ENCODE data around the gene ELOVL6. TPM values are rescaled to one million over a fixed set of nuclear protein-coding genes. Genes with fewer than 3 reads are reported as not detected.

ELOVL6 gene
- total and polyA plus RNA-seq, 2 of the 4 experiments (the other 2 are of a cell fraction) = 17.9 to 19.0 TPM

DNA sequence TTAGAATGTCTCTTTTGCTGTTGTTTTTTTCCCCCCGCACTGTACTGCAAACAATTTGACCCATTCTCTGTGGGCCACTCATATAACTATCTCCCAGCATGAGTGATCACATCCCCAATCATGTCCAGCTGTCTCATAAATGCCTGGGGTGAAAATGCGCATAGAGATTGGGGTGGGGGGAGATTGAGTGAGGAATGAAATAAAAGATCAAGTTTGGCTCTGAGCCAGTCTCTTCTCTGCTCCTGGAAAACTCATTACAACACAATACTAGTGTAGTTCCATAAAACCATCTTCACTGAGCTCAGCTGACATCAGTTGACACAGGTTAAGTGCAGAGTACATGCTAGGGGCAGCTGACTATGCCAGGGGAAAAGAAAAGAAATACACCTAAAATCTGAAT is 188.9 kb downstream of the ELOVL6 start:
- no peak overlapping the region for H3K56ac ChIP-seq (ENCODE audit: extremely low read depth, insufficient read depth, low read length)
- no peak overlapping the region for H2BK120ac ChIP-seq (ENCODE audit: low read depth, low read length)
- no peak overlapping the region for H3K27ac ChIP-seq (ENCODE audit: insufficient read depth, low read length)
- no peak overlapping the region for H3K14ac ChIP-seq (replicated peaks; ENCODE audit: low read depth, low read length)
- no peak overlapping the region for H4K8ac ChIP-seq (ENCODE audit: low read depth in 2 of 2, low read length in 2 of 2)
- no peak overlapping the region for H3K4me2 ChIP-seq (ENCODE audit: low read depth, low read length)
- no peak overlapping the region for H3K4me3 ChIP-seq (ENCODE audit: insufficient read depth, low read depth, low read length)
- H3K23ac ChIP-seq (ENCODE audit: low read depth, low read length) = no peak overlapping the region
- no peak overlapping the region for H2AFZ ChIP-seq (replicated peaks; ENCODE audit: low read length, poor library complexity)
- no peaks in the 10 kb centered on the region for H3K4me1 ChIP-seq (ENCODE audit: control insufficient read depth, insufficient read depth, low read length)
- H4K20me1 ChIP-seq (ENCODE audit: insufficient read depth, low read length) = no peaks in the 10 kb centered on the region
- no peak overlapping the region for H2AK9ac ChIP-seq (replicated peaks; ENCODE audit: low read depth, low read length, poor library complexity)
- no peak overlapping the region for H2BK5ac ChIP-seq (ENCODE audit: low read depth, low read length, poor library complexity, severe bottlenecking)
- no peaks in the 10 kb centered on the region for H3K9me3 ChIP-seq (ENCODE audit: control insufficient read depth, insufficient read depth, low read length)
- CTCF ChIA-PET = interaction anchor here (0.8 to 1.4 kb wide), 3 partner anchors 16 to 499 kb away, joined by 3 to 4 read pairs (median 3); no protein-coding TSS in a partner anchor
- H3K79me1 ChIP-seq (ENCODE audit: low read depth in 1 of 2, low read length in 2 of 2) = no peaks in the 10 kb centered on the region
- no peak overlapping the region for H2BK15ac ChIP-seq (ENCODE audit: low read depth, low read length)
- no peak overlapping the region for H2BK20ac ChIP-seq (ENCODE audit: low read depth, low read length)
- H3K36me3 ChIP-seq (ENCODE audit: control insufficient read depth, insufficient read depth, low read length) = no peaks in the 10 kb centered on the region
- ATAC-seq (ENCODE audit: low read depth) (no peak), DNase-seq (no peak)
- no peak overlapping the region for H3K4ac ChIP-seq (ENCODE audit: low read depth, low read length)
- no peak for TF ChIP-seq CEBPB (IDR thresholded peaks at IDR 0.05; ENCODE audit: low read depth, low read length)
- TF ChIP-seq MXI1 (IDR thresholded peaks at IDR 0.05; ENCODE audit: borderline replicate concordance, low read depth, low read length) = no peak
- POLR2A ChIA-PET (ENCODE audit: unreplicated experiment) = no interaction called here
- dilution Hi-C loops (cut with HindIII; ENCODE audit: low sequenced_read_pairs, unreplicated experiment) = no loop called here
- H3K9me1 ChIP-seq (ENCODE audit: insufficient read depth, low read length) = no peaks in the 10 kb centered on the region
- no TSS peak for BruUV-seq (replicated peaks)
- intact Hi-C loops (cut with micrococcal nuclease) = loop anchor here (5.0 kb wide), 1 partner anchor 308 kb away; no protein-coding TSS in a partner anchor
- H2AK5ac ChIP-seq (ENCODE audit: low read depth, low read length) = no peak overlapping the region
- no CpG with 5 or more reads among the region's 2 CpGs for WGBS, 2 experiments (ENCODE audit: extremely low coverage in 2 of 2, insufficient read length in 1 of 2)
- in situ Hi-C loops (cut with MboI; ENCODE audit: low sequenced_read_pairs) = loop anchor here (5.0 to 25.0 kb wide), 2 partner anchors 198 to 303 kb away; no protein-coding TSS in a partner anchor
- H4K5ac ChIP-seq (ENCODE audit: low read depth, low read length) = no peak overlapping the region
- H4K91ac ChIP-seq (ENCODE audit: insufficient read depth, low read depth, low read length) = no peak overlapping the region
- H3K27me3 ChIP-seq (ENCODE audit: control insufficient read depth, insufficient read depth, low read length) = no peaks in the 10 kb centered on the region
- no peak overlapping the region for H3K9ac ChIP-seq (ENCODE audit: low read depth, low read length)
- H3K18ac ChIP-seq (ENCODE audit: low read depth, low read length) = no peak overlapping the region
